ENCODE results near the gene CDT1. TPM values are rescaled to one million over a fixed set of nuclear protein-coding genes. Genes with fewer than 3 reads are reported as not detected.
A peak's percentile ranks its signal among the peaks of the same experiment; 100 is the strongest.

CDT1 gene
- total RNA-seq, result 3.2 TPM

- peak; percentile 82 for DNase-seq (ENCODE audit: low spot score)
These were observed at the start of gene CDT1 for GRCh38 chr16:88803264-88803987. CDT1 (plus strand) TSS chr16:88803789; CDS start chr16:88803832, 43 bp downstream.

GRCh38 chr16:88754109-88754911, 49.3 kb upstream of the CDT1 start:
- no peak for DNase-seq (ENCODE audit: low spot score)

- DNase-seq (ENCODE audit: low spot score), result no peak
These were observed 48.5 kb upstream of the CDT1 start for GRCh38 chr16:88754912-88755744.

DNA sequence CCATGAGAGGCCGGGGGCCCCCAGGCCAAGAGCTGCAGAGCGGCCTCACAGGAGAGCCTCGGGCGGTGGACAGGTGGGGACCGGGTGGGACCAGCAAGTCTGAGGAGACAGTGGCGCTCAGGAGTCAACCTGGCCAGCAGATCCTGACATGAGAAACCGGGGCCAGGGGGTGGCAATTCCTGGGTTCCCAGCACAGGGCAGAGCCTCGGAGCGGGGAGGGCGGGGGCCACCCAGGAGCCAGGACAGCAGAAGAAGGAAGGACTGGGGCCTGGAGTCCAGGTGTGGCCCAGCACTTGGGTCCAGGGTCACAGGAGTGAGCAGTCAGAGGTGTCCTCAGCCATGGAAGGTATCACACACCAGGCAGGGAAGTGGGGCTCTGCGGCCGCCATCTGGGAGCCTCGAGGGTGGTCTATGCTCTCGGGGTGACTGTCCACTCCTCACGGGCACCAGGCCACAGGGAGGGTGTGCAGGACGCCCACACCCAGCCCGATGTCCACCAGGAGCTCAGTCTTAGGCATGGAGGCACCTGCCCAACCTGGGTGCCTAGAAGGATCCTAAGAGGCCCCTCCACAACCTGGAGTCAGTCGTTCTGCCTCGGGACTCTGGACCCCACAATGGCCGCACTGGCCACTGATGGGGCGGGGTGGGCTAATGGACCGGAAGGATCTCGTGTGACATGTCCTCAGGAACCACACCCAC, 47.7 kb upstream of the CDT1 start:
- no peak for DNase-seq (ENCODE audit: low spot score)

- no peak for DNase-seq (ENCODE audit: low spot score)
These were observed 45.2 kb upstream of the CDT1 start for GRCh38 chr16:88758227-88758943.

- no peak for DNase-seq (ENCODE audit: low spot score)
These were observed 44.7 kb upstream of the CDT1 start for GRCh38 chr16:88758944-88759244.

DNA sequence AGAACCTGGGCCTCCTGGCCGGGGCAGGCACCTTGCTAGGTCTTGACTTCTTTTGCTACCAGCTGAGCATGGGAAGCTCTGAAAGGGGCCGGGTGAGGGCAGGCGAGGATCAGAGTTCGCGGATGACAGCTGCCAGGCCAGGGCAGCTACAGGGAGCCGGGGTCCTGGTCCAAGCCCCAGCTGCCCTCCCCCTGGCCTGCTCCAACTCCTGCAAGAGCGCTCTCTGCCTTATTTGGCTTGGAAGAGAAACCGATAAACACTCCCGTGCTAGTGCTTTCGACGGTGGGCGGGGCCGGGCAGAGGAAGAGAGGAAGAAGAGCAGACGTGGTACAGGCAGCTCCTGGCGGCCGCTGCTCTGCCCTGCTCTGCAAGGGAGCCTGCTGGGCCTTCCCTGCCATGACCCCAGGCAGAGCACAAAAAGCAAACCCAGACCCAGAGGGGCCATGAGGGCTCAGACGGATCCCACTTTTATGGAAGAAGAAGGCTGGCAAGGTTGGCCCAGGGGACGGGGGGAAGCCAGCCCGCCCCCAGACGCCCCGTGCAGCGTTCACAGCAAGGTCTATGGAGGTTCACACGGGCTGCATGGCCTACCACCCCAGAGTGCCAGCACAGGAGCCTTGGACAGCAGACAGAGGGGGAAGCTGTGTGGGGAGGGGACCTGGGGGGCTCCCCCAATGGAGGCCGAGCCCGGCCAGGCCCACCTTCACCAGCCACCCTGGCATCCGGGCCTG, 44.2 kb upstream of the CDT1 start:
- DNase-seq (ENCODE audit: low spot score), result peak; percentile 72

GRCh38 chr16:88759976-88760350, 43.6 kb upstream of the CDT1 start:
- no peak for DNase-seq (ENCODE audit: low spot score)

- DNase-seq (ENCODE audit: low spot score), result no peak
These were observed 43.0 kb upstream of the CDT1 start for GRCh38 chr16:88760424-88761142.

DNA sequence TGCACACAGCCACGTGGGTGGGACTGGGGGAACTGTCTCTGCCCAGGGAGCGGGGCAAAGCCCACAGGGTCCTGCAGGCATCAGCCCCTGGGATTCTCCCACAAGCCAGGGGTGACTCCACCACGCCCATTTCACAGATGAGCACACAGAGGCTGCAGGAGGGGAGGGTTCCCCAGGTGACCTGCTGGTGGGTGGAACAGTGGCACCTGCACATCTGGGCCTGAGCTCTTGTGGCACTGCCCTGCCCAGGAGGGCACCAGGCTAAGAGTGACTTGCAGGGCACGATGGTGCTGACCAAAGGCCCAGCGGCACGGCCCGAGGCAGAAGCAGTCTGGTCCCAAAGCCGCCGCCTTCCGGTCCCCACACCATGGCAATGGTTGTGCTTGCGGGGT, 42.5 kb upstream of the CDT1 start:
- DNase-seq (ENCODE audit: low spot score), result no peak

DNA sequence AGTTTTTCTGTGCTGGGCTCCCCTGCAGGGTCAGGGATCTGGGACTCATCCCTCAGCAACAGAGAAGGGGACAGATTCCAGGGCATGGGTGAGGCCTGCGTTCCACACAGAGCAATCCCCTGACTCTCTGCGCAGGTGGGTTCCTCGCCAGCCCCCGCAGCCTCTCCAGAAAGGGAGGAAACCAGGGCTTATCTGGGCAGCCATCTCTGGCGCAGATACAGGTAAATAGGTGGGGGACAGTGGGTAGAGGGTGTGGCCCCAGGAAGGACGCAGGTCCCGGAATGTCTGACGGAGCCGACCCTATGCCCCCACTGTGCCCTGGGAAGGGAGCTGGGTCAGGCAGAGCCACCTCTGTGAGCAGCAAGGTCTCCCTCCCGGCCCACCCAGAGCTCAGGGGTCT, 41.8 kb upstream of the CDT1 start:
- no peak for DNase-seq (ENCODE audit: low spot score)

GRCh38 chr16:88762258-88762870, 41.2 kb upstream of the CDT1 start:
- no peak for DNase-seq (ENCODE audit: low spot score)

GRCh38 chr16:88762941-88763340, 40.6 kb upstream of the CDT1 start:
- DNase-seq (ENCODE audit: low spot score), result no peak

GRCh38 chr16:88763502-88764053, 40.0 kb upstream of the CDT1 start:
- no peak for DNase-seq (ENCODE audit: low spot score)

DNA sequence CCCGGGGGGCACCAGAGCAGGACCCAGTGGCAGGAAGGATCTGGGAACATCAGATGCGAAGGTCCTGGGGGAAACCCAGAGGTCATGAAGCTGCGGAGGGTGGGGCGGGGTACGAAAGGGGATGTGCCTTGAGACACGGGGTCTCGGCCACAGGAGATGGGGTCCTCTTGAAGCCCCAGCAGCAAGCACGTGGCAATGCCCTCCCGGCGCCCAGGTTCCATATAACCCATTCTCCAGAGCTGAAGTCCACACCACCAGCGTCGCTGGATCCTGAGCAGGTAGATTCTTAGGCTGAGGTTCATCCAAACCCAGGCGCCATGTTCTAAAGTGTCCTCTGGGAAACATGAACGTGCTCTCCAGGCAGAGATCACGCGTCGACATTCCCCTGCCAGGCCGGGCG, 39.5 kb upstream of the CDT1 start:
- no peak for DNase-seq (ENCODE audit: low spot score)

GRCh38 chr16:88764913-88765349, 38.7 kb upstream of the CDT1 start:
- no peak for DNase-seq (ENCODE audit: low spot score)

GRCh38 chr16:88766975-88767374, 36.6 kb upstream of the CDT1 start:
- no peak for DNase-seq (ENCODE audit: low spot score)

GRCh38 chr16:88767546-88768070, 36.0 kb upstream of the CDT1 start:
- no peak for DNase-seq (ENCODE audit: low spot score)

Data from mucosa of gallbladder (tissue), 1 donor.